ENCODE data around the gene COMP.

- TF ChIP-seq POLR2A (IDR thresholded peaks at IDR 0.05) (no peak), CTCF (IDR thresholded peaks at IDR 0.05) (no peak), POLR2AphosphoS5 (IDR thresholded peaks at IDR 0.05; ENCODE audit: insufficient read depth in 1 of 2, low read depth in 1 of 2) (no peak)
Observed at GRCh38 chr19:18800636-18801035, 9.5 kb upstream of the COMP start.
